HG02938 (cell line): ENCODE measurements around the gene MTG1.
"Not testable (repeated sequence)": the region's sequence is repeated elsewhere in the genome, so short reads cannot be mapped to it uniquely, and the experiment has no call there.

Source experiments
- ATAC-seq: cut with Tn5 transposase; IDR thresholded peaks from one replicate; pipeline ENCODE4 v1.9.1; 2021; ENCODE audit warnings: mild to moderate bottlenecking, moderate library complexity; ENCODE audit not compliant: unreplicated experiment

MTG1 gene

DNA sequence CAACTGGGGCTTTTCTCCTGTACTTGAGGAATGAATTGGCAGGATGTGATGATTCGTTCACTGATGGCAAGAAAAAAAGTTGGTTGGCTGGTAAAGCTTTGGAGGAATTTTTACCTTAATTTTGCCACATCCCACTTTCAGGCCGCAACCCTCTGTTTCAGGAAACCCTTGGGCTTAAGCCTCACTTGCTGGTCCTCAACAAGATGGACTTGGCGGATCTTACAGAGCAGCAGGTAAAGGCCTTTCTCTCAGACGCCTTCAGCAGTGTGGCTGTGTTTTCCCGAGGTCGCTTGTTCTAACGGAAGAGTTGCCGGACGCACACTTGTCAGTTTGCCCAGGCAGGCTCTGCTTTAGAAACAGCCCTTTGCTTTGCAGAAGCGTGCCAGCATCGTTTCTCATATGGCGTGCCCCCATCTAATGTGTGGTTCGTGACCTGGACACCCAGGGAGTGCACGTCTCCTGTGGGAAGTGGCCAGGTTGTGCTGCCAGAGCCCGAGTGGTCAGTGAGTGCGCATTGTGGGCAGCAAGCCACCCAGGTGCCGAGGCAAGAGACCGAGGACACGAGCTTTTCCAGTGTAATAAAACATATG is 2.2 kb downstream of the MTG1 start:
- no peak for ATAC-seq

GRCh38 chr10:133397938-133398337 is 4.0 kb downstream of the MTG1 start:
- no peak for ATAC-seq

GRCh38 chr10:133399123-133399601 is 5.2 kb downstream of the MTG1 start:
- ATAC-seq: no peak

DNA sequence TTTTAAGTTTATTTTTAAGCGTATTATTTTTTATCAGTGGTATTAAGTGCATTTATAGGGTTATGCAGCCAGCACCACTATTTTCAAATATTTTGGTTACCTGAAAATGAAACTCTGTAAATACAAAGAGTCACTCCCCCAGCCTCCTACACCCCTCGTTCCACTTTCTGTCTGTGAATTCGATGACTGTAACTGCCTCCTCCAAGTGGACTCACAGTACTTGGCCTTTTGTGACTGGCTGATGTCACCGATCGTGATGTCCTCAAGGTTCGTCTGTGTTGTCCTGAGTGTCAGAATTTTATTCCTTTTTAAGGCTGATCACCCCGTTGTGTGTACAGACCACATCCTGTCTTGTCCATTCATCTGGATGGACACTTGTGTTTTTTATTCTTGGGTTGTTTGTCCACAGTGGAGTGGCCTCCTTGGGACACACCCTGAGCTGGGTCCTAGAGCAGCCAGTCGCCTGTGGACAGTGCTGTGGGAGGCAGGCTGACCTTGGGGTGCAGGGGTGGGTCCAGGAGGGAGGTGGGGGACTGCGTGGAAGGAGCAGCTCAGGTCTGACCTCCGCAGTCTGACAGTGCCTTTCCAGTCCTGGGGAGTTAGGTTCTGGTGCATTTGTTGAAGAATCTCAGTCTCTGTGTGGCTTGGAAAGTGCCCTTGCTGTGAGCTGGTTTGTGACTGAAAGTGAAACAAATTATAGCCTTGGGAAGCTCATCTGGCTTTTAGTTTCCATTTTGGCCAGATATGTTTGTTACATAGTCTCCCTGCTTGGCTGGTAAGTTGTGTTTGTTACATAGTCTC is 6.9 kb downstream of the MTG1 start:
- ATAC-seq: peak; percentile 78

GRCh38 chr10:133401500-133401899 is 7.5 kb downstream of the MTG1 start:
- no peak for ATAC-seq

DNA sequence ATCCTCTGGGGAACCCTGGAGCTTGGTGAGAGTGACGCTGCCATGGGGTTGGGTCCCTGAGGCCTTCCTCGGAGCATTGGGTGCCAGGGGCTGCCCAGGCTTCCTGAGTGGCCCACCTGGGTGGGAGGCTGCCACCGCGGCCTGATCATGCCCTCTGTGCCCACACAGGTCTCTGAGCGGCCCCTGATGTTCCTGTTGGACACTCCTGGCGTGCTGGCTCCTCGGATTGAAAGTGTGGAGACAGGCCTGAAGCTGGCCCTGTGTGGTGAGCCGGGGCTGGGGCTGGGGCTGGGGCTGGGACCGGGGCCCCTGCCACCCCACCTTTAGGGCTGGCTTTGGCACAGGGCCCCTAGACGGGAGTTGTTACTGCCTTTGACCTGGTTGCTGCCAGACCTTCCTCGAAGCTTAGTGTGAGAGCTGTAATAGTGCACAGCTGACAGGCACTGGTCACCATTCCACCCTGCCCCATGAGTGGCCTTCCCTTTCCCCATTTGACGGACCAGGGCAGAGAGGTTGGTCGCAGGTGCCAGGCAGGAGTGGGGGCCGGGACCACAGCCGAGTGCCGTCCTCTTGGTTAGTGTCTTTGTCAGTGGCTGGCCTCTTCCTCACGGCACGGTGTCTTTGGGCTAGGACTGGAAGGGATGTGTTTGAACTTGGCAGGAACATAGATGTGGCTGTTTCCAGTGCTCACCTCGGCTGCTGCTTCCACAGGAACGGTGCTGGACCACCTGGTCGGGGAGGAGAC is 8.2 kb downstream of the MTG1 start:
- no peak for ATAC-seq

- no peak for ATAC-seq
Observed at GRCh38 chr10:133403359-133403758, 9.4 kb downstream of the MTG1 start.

- no peak for ATAC-seq
Observed at GRCh38 chr10:133403784-133404183, 9.8 kb downstream of the MTG1 start.

GRCh38 chr10:133405272-133405671 is 11.3 kb downstream of the MTG1 start:
- ATAC-seq: no peak

GRCh38 chr10:133405844-133406527 is 12.0 kb downstream of the MTG1 start:
- ATAC-seq: no peak

DNA sequence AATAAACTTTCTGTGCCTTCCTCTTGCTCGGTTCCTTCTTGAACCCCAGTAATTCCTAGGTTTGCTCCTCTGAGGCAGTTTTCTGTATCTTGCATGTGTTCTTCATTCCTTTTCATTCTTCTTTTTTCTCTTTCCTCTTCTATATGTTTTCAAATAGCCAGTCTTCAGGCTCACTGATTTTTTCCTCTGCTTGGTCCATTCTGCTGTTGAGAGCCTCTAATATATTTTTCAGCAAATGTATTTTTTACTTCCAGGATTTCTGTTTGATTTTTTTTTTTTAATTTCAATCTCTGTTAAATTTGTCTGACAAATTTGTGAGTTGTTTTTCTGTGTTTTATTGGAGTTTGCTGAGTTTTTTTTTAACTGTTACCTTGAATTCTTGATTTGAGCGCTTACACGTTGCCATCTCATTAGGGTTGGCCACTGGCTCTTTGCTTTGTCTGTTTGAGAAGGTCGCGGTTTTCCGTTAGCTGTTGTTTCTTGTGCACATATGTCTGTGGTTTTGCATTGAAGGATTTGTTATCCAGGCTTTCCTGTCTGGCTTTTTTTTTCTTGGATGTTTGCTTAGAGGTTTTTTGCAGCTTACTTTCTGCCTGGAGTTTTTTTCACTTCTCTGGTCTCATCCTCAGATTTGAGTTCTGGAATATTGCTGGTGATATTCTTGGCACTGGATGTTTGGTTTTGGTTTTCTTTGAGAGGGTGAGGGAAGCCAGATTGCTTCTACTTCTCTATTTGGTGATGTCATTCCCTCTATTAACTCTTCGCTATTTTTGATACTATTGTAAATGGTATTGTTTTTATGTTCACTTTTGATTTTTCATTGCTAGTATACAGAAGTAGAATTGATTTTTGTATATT is 17.8 kb downstream of the MTG1 start:
- ATAC-seq: no peak

DNA sequence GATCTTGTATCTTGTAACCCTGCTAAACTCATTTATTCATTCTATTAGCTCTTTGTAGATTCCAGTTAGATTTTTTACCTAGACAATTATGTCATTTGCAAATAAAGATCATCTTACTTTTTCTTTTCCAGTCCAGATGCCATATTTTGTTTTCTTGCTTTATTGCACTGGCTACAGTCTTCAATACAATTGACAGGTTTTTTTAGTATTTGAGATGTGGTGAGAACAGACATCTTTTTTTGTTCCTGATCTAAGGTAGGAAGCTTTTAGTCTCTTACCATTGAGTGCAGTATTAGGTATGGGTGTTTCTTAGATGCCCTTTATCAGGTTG is 18.4 kb downstream of the MTG1 start:
- ATAC-seq: no peak

DNA sequence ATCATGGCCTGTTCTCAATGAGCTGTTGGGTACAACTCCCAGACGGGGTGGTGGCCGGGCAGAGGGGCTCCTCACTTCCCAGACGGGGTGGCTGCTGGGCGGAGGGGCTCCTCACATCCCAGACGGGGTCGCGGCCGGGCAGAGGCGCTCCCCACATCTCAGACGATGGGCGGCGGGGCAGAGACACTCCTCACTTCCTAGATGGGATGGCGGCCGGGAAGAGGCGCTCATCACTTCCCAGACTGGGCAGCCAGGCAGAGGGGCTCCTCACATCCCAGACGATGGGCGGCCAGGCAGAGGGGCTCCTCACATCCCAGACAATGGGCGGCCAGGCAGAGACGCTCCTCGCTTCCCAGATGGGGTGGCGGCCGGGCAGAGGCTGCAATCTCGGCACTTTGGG is 20.4 kb downstream of the MTG1 start:
- not testable (repeated sequence) for ATAC-seq

GRCh38 chr10:133415752-133416151 is 21.8 kb downstream of the MTG1 start:
- ATAC-seq: no peak

DNA sequence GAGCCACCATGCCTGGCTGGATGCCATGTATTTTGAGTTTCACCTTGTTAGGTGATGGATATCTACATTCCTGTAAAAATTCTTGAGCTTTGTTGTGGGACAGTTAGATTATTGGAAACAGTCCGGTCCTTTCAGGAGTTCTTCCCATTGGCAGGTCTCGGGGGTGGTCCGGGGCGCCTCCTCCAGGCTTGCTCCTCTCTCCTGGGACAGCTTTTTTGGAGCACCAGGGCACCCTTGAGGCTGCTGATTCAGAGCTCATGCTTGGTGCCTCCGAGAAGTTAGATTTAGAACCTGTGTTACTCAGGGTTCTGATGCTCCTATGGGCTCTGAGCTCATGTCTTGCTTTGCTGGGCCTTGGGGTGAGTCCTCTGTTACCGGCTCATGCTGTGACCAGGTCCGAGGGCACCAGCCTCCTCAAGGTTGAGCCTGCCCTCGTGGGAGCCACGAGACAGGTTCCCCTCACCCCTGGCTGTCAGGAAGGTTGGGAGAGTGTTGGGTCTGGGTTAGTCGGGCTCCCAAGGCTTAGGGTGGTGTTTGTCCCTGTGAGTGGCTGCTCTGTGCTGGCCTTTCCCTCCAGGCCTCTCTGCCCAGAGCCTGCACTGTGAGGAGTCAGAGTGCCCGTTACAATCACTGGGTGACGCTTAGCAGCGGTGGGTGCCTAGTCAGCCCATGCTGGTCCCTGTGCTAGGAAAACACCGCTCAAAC is 24.5 kb downstream of the MTG1 start:
- no peak for ATAC-seq

- ATAC-seq: no peak
Observed at GRCh38 chr10:133419211-133419950, 25.4 kb downstream of the MTG1 start.

DNA sequence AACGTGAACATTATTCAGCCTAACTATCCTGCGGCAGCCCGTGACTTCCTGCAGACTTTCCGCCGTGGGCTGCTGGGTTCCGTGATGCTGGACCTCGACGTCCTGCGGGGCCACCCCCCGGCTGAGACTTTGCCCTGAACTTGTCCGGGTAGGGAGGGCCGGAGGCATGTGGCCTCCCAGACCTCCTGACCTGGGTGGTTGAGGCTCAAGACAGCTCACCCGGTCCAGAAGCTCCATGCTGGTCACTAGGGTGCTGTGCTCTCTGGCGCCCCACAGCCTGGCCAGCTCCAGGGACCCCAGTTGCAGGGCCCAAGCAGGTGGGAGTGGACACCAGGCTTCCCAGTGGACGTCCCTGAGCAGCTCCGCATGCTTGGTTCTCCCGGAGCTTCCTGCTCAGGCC is 26.1 kb downstream of the MTG1 start:
- no peak for ATAC-seq

- no peak for ATAC-seq
Observed at GRCh38 chr10:133420579-133420978, 26.6 kb downstream of the MTG1 start.
